A549 (cell line): ENCODE data around the gene PPIF. TPM values are rescaled to one million over a fixed set of nuclear protein-coding genes. Genes with fewer than 3 reads are reported as not detected.

Experiments
- ATAC-seq, 2 experiments: fragments of 200-7000 bp in 1 of 2; fragments of >200 bp in 1 of 2; cut with Nextera tagmentation in 1 of 2; cut with Tn5 transposase in 1 of 2; 3 replicates each; pipeline versions ENCODE4 v1.8.0 to v1.9.1; 2018 to 2020; ENCODE audit warnings: mild to moderate bottlenecking in 1 of 2, moderate library complexity in 1 of 2
- CTCF ChIA-PET: fragments of 300-600 bp; sonication (Branson Sonifier 250); formaldehyde crosslinking; extraction: SDS; loops from one replicate; lab custom pipeline; 2021; ENCODE audit warnings: antibody characterized with exemption, inconsistent platforms; lab: Yijun Ruan, JAX
- POLR2A ChIA-PET: fragments of 350-600 bp; formaldehyde crosslinking; extraction: SDS; loops from one replicate; lab custom pipeline; 2021; ENCODE audit warnings: antibody characterized with exemption, inconsistent platforms; lab: Yijun Ruan, JAX
- DNase-seq, 2 experiments: peaks; one replicate each; pipeline versions ENCODE4 v3.0.0 to v3.0.0-alpha.2; 2011 to 2016; ENCODE audit warnings: low read depth in 1 of 2, low spot score in 1 of 2
- FAIRE-seq: peaks from 2 replicates; lab custom pipeline; 2011; peaks lifted over from hg19 to GRCh38; lab: Jason Lieb, UNC
- H3K27ac ChIP-seq, 2 experiments: fragments of >200 bp; sonication (Bioruptor Twin); formaldehyde crosslinking; 3 replicates each; pipeline ENCODE4 v1.5.1; 2016 to 2017
- H3K4me1 ChIP-seq: fragments of >200 bp; sonication (Bioruptor Twin); formaldehyde crosslinking; 3 replicates; pipeline ENCODE4 v1.6.1; 2016
- H3K4me2 ChIP-seq: fragments of >200 bp; sonication (Bioruptor Twin); formaldehyde crosslinking; 3 replicates; pipeline ENCODE4 v1.6.1; 2016
- H3K4me3 ChIP-seq: fragments of >200 bp; sonication (Bioruptor Twin); formaldehyde crosslinking; 3 replicates; pipeline ENCODE4 v1.5.1; 2016
- H3K9me3 ChIP-seq: fragments of >200 bp; sonication (Bioruptor Twin); formaldehyde crosslinking; 3 replicates; pipeline ENCODE4 v1.6.1; 2016
- BHLHE40 ChIP-seq: IDR thresholded peaks from 2 replicates; pipeline ENCODE4 v1.6.1; 2012; ENCODE audit warnings: low read depth, low read length, inconsistent platforms
- CEBPB ChIP-seq, 2 experiments: fragments of >200 bp in 1 of 2; sonication (Bioruptor Twin) in 1 of 2; formaldehyde crosslinking in 1 of 2; IDR thresholded peaks; 2 replicates each; pipeline ENCODE4 v1.6.1; 2012 to 2016
- HDAC2 ChIP-seq: fragments of 200-600 bp; sonication (generic); IDR thresholded peaks from 2 replicates; pipeline ENCODE4 v1.6.1; 2016
- HEYL ChIP-seq: fragments of 250-450 bp; sonication (Bioruptor Pico); IDR thresholded peaks from 2 replicates; pipeline ENCODE4 v1.8.0; 2021; ENCODE audit warnings: mild to moderate bottlenecking, moderate library complexity
- HOXA7 ChIP-seq: fragments of 250-450 bp; sonication (Bioruptor Pico); IDR thresholded peaks from 2 replicates; pipeline ENCODE4 v1.5.0; 2020; ENCODE audit warnings: mild to moderate bottlenecking, moderate library complexity
- HOXB13 ChIP-seq: fragments of 250-450 bp; sonication (Bioruptor Pico); IDR thresholded peaks from 2 replicates; pipeline ENCODE4 v1.5.0; 2020; ENCODE audit warnings: low read depth, mild to moderate bottlenecking, moderate library complexity
- JUNB ChIP-seq: fragments of >200 bp; sonication (Bioruptor Twin); formaldehyde crosslinking; IDR thresholded peaks from 2 replicates; pipeline ENCODE4 v1.6.1; 2016
- MAFK ChIP-seq: fragments of 450-650 bp; IDR thresholded peaks from 2 replicates; pipeline ENCODE4 v1.6.1; 2014; ENCODE audit not compliant: partially characterized antibody
- MAZ ChIP-seq: fragments of 150-350 bp; IDR thresholded peaks from 2 replicates; pipeline ENCODE4 v1.6.1; 2014; ENCODE audit warnings: antibody characterized with exemption, low read depth, low read length, borderline replicate concordance
- NFE2L2 ChIP-seq: fragments of 150-350 bp; conservative IDR thresholded peaks from 2 replicates; pipeline ENCODE4 v1.6.1; 2014; ENCODE audit warnings: low read length
- NPAS2 ChIP-seq: fragments of 250-450 bp; sonication (Bioruptor Pico); IDR thresholded peaks from 2 replicates; pipeline ENCODE4 v1.8.0; 2022; ENCODE audit warnings: mild to moderate bottlenecking, moderate library complexity, borderline replicate concordance
- POLR2A ChIP-seq: IDR thresholded peaks from 2 replicates; pipeline ENCODE4 v1.6.1; 2012; ENCODE audit warnings: mild to moderate bottlenecking, low read length
- RFX5 ChIP-seq: fragments of 450-650 bp; IDR thresholded peaks from 2 replicates; pipeline ENCODE4 v1.7.1; 2014; ENCODE audit warnings: antibody characterized with exemption, mild to moderate bottlenecking, moderate library complexity
- ZNF302 ChIP-seq: fragments of 250-450 bp; sonication (Bioruptor Pico); IDR thresholded peaks from 2 replicates; pipeline ENCODE4 v1.9.0; 2021; ENCODE audit warnings: inconsistent platforms, mild to moderate bottlenecking, moderate library complexity
- WGBS: methylation state at CpG from one replicate; pipeline ENCODE4 v1.1.6; 2017; ENCODE audit errors: missing lambda C conversion rate; 5-methylcytosine and 5-hydroxymethylcytosine counted together
- polyA plus RNA-seq, 4 experiments: library from polyadenylated mRNA; depleted of rRNA in 3 of 4; stranded (reverse); fragments of >200 nt; fragmentation: RNase III in 1 of 4; extraction: RNeasy Plus Mini Kit Qiagen cat#74134 plus additional on column Dnase treatment in 1 of 4; gene quantifications; 2 replicates in 3 of 4; 3 replicates in 1 of 4; pipeline ENCODE4 v1.2.3, GENCODE V29; 2011 to 2017
- TF ChIP-seq, protein P1 (sequence below): IDR thresholded peaks from 2 replicates; pipeline ENCODE4 v1.6.1; 2012
- TF ChIP-seq, protein P2 (sequence below): fragments of 250-450 bp; sonication (Bioruptor Pico); IDR thresholded peaks from 2 replicates; pipeline ENCODE4 v1.5.0; 2021; ENCODE audit warnings: mild to moderate bottlenecking, moderate library complexity, borderline replicate concordance
- TF ChIP-seq, protein P3 (sequence below): fragments of 450-650 bp; IDR thresholded peaks from 2 replicates; pipeline ENCODE4 v1.6.1; 2014; ENCODE audit warnings: antibody characterized with exemption
- TF ChIP-seq, protein P4 (sequence below): IDR thresholded peaks from 2 replicates; pipeline ENCODE4 v1.6.1; 2012

PPIF gene
- polyA plus RNA-seq, 2 of the 4 experiments (the other 2 are of a cell fraction) = 44.8 to 75.0 TPM

DNA sequence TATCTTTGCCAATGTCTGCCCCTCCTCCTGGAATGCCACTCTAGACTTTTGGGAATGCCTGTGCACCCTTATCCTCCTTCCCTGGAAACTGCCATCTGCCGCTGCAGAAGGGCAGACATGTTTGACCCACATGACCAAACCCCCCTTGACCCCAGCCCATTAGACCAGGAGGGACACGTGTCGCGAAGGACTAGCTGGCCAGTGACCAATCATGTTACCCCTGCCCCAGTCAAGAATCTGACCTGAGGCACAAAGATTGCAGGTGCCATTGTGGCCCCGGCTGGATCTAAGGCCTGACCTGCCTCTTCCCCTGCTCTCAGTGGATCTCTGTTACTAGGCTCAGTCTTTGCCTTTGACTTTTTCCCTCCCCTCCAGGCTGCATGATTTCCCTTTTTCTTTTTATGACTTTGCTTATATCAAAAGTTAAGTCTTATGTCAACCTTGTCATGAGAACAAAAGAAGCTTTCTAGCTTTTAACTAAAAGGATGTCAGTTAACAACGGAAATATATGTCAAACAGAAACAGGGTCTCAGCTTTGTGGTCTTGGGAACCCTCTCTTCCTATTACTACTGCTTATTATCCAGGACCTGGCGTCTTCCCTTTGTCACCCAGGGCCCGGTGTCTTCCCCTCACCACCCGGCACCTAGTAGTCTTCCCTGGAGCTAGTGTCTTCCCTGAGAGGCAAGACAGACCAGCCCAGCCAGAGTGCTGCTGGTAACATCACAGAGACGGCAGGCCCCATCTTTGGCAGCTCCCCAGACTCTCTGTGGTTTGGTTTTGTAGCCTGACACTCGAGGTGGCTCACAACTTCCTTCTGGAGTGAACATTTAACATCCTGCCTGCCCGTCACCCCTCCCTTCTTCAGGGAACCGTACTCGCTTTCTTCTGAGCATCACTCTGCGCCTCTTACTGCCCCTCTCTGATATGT is 24.4 kb upstream of the PPIF start:
- no peak for DNase-seq
- WGBS = 84% methylated on average over 15 of the region's 15 CpGs
- TF ChIP-seq HDAC2 (no peak), RFX5 (no peak), CEBPB (IDR thresholded peaks at IDR 0.05) (no peak), JUNB (no peak), POLR2A (no peak), BHLHE40 (no peak), NPAS2 (CRISPR knock-in tag) (no peak), HEYL (CRISPR knock-in tag) (no peak), MAFK (no peak), NFE2L2 (no peak), HOXA7 (CRISPR knock-in tag) (no peak), MAZ (no peak)
- TF ChIP-seq, protein P1, sequence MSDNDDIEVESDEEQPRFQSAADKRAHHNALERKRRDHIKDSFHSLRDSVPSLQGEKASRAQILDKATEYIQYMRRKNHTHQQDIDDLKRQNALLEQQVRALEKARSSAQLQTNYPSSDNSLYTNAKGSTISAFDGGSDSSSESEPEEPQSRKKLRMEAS = no peak
- TF ChIP-seq, protein P2, sequence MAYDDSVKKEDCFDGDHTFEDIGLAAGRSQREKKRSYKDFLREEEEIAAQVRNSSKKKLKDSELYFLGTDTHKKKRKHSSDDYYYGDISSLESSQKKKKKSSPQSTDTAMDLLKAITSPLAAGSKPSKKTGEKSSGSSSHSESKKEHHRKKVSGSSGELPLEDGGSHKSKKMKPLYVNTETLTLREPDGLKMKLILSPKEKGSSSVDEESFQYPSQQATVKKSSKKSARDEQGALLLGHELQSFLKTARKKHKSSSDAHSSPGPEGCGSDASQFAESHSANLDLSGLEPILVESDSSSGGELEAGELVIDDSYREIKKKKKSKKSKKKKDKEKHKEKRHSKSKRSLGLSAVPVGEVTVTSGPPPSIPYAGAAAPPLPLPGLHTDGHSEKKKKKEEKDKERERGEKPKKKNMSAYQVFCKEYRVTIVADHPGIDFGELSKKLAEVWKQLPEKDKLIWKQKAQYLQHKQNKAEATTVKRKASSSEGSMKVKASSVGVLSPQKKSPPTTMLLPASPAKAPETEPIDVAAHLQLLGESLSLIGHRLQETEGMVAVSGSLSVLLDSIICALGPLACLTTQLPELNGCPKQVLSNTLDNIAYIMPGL (CRISPR knock-in tag) = no peak
- TF ChIP-seq, protein P3, sequence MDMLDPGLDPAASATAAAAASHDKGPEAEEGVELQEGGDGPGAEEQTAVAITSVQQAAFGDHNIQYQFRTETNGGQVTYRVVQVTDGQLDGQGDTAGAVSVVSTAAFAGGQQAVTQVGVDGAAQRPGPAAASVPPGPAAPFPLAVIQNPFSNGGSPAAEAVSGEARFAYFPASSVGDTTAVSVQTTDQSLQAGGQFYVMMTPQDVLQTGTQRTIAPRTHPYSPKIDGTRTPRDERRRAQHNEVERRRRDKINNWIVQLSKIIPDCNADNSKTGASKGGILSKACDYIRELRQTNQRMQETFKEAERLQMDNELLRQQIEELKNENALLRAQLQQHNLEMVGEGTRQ = no peak
- TF ChIP-seq, protein P4, sequence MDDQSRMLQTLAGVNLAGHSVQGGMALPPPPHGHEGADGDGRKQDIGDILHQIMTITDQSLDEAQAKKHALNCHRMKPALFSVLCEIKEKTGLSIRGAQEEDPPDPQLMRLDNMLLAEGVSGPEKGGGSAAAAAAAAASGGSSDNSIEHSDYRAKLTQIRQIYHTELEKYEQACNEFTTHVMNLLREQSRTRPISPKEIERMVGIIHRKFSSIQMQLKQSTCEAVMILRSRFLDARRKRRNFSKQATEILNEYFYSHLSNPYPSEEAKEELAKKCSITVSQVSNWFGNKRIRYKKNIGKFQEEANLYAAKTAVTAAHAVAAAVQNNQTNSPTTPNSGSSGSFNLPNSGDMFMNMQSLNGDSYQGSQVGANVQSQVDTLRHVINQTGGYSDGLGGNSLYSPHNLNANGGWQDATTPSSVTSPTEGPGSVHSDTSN = no peak
- Histone ChIP-seq H3K9me3 (no peaks in the 10 kb centered on the region), H3K4me2 (no peak overlapping the region), H3K27ac (peak overlapping the region; percentile 49 to 83; a peak in 5 of 6 replicates), H3K4me1 (peaks cover 25% of the 10 kb centered on the region), H3K4me3 (no peak overlapping the region)
- ChIA-PET CTCF (interaction anchor here (0.8 to 1.6 kb wide), 5 partner anchors 9 to 23 kb away, joined by 3 to 5 read pairs (median 3); no protein-coding TSS in a partner anchor), POLR2A (no interaction called here)
- FAIRE-seq = no peak
- ATAC-seq = no peak

DNA sequence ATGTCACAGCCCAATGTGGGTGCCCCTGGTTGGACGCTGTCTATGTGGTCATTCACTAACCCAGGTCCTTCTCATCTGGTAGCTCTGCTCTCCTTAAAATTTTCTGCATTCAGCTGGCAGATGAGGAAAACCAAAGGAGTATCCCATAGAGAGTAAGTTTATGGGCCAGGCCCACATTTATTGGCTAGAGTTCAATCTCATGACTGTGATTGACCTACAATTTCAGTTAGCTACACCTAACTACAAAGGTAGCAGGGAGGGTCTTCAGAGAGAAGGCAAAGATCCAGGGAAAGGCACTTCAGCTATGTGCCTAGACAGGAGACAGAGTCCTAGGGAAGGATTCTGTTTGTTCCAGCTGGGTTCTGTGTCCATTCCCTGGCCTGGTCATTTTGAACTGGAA is 23.7 kb upstream of the PPIF start:
- TF ChIP-seq ZNF302 (CRISPR knock-in tag) (no peak), HOXB13 (CRISPR knock-in tag) (no peak)
- TF ChIP-seq, protein P1 = no peak
- Histone ChIP-seq H3K9me3 (no peaks in the 10 kb centered on the region), H3K4me2 (no peak overlapping the region), H3K4me3 (no peak overlapping the region), H3K4me1 (peaks cover 25% of the 10 kb centered on the region), H3K27ac (peak overlapping the region in 1 of 2 experiments; percentile 83; a peak in 3 of 6 replicates)
- FAIRE-seq = no peak
- no peak for ATAC-seq
- 100% methylated on average over 1 of the region's 1 CpG for WGBS
- DNase-seq = no peak
- ChIA-PET POLR2A (no interaction called here), CTCF (interaction anchor here (1.0 kb wide), 1 partner anchor 19 kb away, joined by 3 read pairs; no protein-coding TSS in a partner anchor)
